Measurements from ENCODE around the gene ZNF117.
"Not testable (repeated sequence)": the region's sequence is repeated elsewhere in the genome, so short reads cannot be mapped to it uniquely, and the experiment has no call there.

The ZNF117 gene

DNA sequence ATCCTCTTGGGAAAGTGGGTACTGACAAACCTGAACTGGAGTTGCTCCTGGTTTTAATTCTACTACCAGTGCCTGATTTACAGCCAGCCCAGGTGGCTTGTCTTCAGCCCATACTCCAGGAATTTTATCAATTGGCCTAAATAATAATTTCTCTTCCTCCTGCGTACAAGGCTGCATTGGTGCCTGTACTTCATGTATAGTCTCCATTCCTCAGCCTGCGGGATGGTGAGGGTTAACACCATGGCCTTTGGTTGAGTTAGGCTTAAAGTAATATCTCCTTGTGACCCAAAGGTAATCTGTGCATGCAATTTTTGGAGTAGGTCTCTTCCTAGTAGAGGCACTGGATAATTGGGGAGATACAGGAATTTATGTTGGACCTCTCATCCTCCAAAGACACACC lies 5.5 kb upstream of the ZNF117 start:
- no peak for DNase-seq

DNA sequence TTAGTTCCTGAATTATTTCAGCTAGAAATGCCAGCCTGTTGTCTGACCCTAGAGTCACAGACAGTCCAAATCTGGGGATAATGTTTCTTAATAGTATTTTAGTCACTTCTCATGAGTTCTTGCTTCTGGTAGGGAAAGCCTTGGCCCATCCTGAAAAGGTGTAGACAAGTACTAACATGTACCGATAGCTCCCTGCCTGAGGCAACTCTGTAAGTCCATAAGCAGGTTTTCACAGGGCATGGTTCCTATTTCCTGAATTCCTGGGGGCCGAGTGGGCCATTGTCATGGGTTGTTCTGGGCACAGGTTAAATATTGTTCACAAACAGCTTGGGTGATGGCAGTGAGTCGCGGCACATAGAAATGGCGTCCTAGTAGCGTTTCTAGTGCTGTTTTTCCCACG lies 3.1 kb upstream of the ZNF117 start:
- no peak for DNase-seq

DNA sequence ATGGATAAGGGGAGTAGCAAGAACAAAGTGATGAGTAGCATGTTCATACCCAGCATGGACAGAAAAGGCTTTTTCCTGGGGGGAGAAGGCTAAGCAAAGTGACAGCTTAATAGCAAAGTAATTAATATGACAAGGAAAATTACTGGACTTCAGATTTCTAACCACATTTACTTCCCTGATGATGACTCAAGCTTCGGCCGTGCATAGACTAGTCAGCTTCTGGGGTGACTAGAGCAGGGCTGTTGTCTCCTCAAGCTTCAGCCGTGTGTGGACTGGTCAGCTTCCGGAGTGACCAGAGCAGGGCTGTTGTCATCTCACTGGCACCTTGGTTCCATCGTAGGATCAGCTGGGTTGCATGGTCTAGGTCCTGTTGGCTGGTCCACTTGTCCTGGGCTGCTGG lies 2.1 kb upstream of the ZNF117 start:
- no peak for DNase-seq

DNA sequence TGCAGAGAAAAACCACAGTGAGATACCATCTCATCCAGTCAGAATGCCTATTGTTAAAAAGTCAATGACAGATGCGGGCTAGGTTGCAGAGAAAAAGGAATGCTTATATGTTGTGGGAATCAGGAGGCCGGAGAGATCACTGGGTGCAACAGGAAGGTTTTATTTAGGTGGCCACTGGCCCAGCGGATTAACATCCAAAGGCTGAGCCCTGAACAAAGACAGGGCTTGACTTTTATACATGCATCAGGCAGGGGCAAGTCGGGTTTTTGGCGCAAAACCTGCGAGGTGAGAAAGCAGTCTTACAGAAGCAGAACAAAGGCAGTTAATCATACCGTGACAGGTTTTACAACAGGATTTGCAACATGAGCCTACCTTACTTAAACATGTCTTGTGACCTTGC lies 620 bp downstream of the ZNF117 start:
- no peak for DNase-seq

DNA sequence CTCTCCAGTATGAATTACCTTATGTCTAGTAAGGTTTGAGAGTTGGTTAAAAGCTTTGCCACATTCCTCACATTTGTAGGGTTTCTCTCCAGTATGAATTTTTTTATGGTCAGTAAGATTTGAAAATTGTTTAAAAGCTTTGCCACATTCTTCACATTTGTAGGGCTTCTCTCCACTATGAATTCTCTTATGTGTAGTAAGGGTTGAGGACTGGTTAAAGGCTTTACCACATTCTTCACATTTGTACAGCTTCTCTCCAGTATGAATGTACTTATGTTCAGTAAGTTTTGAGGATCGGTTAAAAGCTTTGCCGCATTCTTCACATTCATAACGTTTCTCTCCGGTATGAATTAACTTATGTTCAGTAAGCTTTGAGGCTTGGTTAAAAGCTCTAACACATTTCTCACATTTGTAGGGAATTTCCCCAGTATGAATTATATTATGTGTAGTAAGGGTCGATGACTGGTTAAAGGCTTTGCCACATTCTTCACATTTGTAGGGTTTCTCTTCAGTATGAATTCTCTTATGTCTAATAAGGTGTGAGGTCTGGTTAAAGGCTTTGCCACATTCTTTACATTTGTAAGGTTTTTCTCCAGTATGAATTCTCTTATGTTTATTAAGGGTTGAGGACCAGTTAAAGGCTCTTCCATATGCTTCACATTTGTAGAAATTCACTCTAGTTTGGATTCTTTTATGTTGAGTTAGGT lies 12.2 kb downstream of the ZNF117 start:
- DNase-seq, result no peak

DNA sequence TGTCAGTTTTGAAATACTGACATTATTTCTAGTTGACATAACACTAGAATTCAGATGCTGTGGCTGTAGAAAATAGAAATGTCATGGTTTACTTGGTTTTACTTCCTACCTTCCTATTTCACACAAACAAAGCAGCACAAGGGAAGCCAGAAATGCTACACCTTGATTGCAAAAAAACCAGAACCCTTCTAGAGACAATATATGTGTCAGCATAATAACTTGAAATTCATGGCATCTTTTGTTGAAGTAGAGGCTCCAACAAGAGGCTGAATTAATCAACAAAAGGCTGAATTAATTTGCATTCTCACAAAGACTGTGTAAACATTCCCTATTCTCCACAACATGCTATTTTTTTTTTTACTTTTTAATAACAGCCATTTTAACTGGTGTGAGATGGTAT lies 25.2 kb downstream of the ZNF117 start:
- no peak for DNase-seq

DNA sequence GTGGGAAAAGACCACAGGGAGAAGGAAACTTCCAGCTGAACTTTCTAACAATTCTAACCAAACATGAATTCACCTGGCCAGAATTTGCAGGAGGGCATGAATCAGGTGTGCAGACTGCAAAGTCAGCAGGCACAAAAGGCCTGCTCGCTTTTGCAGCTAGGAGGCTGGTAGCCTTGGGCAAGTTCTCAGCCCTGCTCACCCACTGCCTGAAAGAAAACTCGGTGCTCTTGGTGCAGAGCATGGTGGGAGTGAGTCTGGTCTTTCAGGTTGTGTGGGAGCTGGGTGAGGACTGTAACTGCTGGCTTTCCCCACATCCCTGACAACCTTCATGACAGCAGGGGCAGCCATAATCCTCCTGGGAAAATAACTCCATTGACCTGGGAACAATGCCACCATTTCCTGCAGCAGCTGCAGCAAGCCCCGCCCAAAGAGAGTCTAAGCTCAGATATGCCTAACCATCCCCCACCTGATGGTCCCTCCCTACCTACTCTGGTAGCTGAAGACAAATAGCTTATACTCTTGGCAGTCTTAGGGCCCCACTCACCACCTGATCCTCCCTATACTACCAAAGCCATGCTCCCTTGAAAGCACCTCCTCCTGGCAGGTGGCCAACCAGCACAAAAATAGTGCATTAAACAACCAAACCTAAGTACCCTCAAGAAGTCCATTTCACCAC lies 31.6 kb downstream of the ZNF117 start:
- no peak for DNase-seq

DNA sequence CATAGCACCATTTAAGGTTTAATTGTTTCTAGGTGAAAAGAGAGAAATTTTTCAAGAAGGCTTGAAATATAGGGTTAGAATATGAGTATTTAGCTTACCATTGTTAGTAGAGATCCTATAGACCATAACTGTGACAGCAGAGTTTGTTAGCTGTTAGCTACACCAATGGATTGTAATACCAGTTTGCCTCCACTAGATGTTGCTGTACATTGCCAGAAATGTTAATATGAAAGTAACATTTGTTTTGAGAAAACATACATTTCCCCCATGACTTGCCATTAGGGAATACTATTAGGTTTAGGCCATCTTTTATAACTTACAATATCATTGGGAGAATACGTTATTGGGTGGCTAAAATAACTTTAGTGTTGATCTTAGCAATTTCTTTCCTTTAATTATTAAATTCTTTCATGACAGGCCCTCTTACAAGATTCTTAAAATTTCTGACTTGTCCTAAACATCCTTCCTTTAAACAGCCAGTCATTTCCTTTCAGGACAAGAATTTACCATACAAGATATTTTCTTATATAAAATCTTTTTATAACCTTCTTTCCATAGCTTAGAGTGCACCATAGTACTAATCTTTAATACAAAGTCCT lies 39.5 kb downstream of the ZNF117 start:
- DNase-seq, result no peak

DNA sequence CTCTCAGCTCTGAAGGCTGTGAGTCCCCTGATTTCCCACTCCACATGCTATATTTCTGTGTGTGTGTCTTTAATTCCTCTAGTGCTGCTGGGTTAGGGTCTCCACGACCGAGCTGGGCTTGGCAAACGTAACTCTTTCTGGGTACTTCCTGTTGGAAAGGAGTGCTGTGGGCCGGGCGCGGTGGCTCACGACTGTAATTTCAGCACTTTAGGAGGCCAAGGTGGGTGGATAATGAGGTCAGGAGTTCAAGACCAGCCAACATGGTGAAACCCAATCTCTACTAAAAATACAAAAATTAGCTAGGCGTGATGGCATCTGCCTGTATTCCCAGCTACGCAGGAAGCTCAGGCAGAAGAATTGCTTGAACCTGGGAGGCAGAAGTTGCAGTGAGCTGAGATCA lies 40.2 kb downstream of the ZNF117 start:
- not testable (repeated sequence) for DNase-seq

DNA sequence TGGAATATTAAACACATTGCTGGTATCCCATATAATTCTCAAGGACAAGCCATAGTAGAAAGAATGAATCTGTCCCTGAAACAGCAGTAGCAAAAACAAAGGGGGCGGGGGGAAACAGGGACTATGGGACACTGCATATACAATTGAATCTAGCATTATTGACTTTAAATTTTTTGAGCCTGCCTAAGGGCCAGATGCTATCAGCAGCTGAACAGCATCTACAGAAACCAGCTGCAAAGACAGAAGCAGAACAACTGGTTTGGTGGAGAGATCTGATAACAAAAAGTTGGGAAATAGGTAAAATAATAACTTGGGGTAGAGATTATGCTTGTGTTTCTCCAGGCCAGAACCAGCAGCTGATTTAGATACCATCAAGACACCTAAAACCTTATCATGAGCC lies 42.1 kb downstream of the ZNF117 start:
- not testable (repeated sequence) for DNase-seq

DNA sequence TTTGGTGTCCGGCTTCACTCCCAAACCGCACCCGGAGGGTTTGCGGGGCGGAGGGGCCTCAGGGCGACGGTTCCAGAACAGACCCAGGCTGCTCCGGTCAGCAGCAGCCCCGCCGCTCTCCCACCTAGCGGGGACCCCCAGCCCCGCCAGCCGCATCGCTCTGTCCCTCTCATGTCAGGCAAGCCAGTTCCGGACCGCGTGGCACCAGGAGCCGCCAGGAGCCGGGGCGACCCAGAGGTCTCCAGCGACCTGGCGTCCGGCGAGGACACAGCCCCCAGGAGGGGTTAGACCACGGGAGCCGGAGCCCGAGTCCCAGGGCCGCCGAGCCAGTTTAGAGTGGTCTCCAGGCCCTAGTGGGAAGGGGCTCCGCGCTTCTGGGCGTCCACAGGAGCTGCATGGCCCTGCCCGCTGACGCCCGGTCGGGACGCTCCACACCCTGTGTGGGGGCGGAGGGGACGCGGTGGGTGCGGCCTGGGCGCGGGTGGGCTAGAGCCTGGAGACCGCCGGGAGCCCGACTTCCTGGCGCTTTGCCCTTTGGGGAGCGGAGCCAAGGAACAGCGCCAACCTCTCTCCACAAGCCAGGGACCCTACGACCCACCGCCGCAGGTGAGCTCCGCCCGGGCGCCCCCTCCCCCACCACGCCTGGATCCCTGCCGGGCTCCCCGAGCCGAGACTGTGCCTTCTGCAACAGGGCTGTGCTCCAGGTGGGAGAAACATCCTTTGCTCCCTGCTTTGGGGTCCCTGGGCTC lies 43.4 kb downstream of the ZNF117 start:
- no peak for DNase-seq

DNA sequence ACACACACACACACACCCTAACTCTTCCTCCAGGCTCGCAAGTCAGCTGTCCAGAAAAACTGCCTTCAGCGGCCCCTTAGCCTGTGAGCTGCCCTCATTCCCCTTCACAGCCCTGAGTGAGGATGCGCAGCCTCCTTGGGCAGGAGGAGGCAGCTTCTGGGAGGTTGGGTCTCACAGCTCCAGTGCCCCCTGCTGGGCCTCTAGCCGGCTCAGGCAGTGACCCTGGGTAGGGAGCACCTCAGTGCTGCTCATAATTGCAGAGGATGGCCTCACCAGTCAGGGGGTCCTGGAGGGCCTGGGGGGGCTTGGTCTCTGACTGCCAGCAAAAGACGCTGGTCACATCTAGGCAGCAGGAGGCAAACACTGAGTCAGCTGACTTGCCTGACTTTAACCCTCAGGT lies 44.1 kb downstream of the ZNF117 start:
- no peak for DNase-seq

DNA sequence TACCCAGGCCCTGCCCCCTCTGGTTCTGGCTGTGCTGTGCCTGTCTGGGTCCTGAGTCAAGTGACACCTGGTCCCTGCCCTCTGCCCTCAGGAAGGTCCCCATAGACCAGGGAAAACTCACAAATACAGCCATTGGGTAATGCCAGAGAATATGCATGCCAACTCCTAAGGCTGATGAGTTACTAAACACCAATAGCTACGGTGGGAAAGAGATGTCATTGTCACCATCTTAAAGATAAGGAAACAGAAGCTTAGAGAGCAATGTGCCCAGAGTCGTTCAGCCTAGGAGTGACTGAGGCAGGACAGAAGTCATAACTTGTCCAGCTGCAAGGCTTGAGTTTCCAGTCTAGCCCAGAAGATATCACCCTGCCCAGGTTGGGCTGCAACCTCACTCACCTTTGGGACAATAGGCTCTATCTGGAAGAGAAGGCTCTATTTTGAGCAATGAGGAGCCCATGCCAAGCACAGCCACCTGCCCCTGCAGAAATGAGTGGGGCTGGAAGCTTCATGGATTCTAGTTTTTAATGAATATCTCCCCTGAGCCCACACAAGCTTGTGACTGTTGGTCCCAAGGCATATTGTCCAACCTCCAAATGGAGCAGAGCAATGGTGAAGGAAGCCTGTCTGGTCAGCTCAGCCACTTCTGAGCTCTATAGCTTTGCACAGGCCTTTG lies 45.2 kb downstream of the ZNF117 start:
- no peak for DNase-seq

DNA sequence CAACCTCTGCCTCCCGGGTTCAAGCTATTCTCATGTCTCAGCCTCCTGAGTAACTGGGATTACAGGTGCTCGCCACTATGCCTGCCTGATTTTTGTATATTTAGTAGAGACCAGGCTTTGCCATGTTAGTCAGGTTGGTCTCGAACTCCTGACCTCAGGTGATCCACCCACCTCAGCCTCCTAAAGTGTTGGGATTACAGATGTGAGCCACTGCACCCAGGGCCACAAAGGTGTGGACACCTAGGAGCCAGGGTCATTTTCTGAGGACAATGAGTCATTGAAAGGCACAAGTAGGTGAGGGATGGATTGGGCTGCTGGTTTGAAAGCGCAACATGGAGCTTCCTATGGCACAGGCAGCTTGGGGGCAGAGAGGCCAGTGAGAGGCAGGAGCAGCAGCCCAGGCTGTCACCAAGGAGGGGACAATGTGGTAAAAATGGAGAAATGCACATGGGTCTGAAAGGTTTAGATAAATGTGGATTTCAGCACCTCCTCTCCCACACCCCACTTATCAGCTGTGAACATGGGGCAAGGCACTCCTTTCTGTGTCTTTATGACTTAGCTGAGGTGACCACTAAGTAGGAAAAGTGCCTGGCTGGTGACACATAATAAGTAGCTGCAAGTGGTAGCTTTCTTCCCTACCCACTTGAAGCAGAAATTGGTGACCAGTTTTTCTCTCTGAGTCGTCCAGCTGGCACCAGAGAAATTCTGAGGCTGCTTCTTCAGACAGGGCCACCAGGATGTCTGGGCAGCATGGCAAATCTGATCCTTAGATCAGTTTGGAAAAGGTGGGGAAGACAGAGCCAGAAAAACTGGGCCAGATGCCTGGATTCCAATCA lies 46.0 kb downstream of the ZNF117 start:
- DNase-seq, result not testable (repeated sequence)

DNA sequence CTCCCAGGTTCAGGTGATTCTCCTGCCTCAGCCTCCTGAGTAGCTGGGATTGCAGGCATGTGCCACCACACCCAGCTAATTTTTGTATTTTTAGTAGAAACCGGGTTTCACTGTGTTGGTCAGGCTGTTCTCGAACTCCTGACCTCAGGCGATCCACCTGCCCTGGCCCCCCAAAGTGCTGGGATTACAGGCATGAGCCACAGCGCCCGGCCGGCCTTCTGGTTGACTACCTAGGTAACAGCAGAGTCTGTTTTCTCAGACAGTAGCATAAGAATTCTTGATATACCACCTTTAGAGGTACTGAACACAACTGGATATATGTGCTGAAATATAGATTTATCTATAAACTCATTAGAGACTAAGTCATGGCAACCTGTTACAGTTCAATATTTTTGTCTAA lies 50.8 kb downstream of the ZNF117 start:
- DNase-seq, result not testable (repeated sequence)

DNA sequence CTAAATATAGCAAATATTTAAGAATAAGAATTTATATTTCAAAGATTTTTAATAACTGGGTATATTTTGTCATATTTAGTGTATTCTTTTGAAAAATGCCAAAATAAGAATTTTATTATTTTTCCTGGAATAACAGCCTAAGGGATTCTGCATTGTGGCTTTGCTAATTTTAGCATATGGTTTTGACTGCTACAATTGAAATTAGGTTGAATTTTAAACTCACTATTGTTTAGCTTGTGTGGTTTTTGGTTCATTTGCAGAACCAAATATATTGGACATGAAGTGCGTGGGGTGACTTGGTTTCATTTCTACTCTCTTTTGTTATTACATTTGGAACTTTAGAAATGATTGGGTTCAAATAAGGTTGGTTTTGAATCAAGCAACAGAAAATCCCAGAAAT lies 52.3 kb downstream of the ZNF117 start:
- DNase-seq, result no peak

DNA sequence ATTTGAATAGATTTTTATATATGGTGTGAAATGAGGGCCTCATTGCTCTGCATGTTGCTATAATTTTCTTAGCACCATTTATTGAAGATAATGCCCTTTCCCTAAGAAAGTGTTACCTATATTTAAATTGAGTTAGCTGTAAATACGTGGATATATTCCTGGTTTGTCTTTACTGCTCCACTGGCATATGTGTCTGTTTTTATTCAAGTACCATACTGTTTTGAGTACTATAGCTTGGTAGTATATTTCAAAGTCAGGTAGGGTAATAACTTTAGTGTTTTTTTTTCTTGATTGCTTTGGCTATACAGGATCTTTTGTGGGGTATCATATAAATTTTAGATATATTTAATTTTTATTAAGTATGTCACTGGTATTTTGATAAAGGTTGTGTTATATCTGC lies 56.4 kb downstream of the ZNF117 start:
- no peak for DNase-seq

DNA sequence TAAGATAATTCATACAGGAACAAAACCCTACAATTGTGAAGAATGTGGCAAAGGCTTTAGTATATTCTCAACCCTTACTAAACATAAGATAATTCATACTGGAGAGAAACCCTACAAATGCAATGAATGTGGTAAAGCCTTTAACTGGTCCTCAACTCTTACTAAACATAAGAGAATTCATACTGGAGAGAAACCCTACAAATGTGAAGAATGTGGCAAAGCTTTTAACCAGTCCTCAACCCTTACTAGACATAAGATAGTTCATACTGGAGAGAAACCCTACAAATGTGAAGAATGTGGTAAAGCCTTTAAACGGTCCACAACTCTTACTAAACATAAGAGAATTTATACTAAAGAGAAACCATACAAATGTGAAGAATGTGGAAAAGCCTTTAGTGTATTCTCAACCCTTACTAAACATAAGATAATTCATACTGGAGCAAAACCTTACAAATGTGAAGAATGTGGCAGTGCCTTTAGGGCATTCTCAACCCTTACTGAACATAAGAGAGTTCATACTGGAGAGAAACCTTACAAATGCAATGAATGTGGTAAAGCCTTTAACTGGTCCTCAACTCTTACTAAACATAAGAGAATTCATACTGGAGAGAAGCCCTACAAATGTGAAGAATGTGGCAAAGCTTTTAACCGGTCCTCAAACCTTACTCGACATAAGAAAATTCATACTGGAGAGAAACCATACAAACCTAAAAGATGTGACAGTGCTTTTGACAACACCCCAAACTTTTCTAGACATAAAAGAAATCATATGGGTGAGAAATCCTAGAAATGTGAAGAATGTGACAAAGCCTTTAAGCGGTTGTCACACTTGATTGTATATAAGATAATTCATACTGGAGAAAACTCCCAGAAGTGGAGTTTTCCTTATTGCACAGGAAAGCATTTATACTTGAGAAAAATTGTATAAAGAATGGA lies 62.3 kb downstream of the ZNF117 start:
- not testable (repeated sequence) for DNase-seq
